NCI-H2029 (cell line): ENCODE measurements around the gene MLX.
"Not testable (repeated sequence)": the region's sequence is repeated elsewhere in the genome, so short reads cannot be mapped to it uniquely, and the experiment has no call there.

Experiments
- DNase-seq: peaks from one replicate; lab custom pipeline; 2025; lab: John Stamatoyannopoulos, UW

Gene MLX

DNA sequence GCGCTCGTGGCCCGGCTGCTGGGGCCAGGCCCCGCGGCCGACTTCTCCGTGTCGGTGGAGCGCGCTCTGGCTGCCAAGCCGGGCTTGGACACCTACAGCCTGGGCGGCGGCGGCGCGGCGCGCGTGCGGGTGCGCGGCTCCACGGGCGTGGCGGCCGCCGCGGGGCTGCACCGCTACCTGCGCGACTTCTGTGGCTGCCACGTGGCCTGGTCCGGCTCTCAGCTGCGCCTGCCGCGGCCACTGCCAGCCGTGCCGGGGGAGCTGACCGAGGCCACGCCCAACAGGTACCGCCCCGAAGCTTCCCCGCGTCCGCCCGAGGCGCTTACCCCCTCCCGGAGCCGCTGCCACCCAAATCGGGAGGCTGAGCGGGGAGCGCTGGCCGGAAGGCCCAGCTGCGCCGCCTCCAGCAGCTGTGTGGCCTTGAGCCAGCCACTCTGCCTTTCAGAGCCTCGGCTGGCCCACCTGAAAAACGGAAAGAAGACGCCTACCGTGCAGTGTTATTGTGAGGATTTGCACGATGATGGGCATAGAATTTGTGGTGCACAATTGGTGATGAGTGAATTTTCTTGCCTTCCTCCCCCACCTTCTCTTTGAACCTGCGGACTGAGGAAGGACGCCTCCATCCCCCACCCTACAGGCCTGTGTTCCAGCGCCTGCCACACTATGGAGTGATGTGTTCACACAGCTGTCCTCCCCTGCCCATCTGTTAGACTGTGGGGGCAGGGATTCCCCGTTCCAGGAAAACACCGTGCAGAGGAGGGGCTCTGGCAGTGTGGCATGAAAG lies 30.3 kb upstream of the MLX start:
- peak; percentile 78 for DNase-seq

DNA sequence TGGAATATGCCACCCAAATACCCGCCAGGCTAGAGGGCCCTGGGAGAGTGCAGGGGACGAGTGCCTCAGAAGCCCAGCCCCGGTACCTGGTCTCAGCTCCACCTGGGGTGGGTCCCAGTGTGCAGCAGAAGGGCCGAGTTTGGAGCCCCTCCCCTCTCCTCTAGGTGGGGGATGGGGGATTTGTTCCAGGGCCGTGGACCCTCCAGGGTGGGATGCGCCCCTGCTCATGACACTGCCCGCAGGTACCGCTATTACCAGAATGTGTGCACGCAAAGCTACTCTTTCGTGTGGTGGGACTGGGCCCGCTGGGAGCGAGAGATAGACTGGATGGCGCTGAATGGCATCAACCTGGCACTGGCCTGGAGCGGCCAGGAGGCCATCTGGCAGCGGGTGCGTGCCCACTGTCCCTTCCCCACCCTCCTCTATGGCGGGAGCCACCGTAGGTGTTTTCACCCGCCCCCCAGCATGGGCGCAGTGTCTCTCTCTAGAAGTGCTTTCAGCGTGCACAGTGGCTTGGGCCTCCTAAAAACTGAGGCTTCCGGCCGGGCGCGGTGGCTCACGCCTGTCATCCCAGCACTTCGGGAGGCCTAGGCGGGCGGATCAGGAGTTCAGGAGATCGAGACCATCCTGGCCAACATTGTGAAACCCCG lies 29.6 kb upstream of the MLX start:
- no peak for DNase-seq

DNA sequence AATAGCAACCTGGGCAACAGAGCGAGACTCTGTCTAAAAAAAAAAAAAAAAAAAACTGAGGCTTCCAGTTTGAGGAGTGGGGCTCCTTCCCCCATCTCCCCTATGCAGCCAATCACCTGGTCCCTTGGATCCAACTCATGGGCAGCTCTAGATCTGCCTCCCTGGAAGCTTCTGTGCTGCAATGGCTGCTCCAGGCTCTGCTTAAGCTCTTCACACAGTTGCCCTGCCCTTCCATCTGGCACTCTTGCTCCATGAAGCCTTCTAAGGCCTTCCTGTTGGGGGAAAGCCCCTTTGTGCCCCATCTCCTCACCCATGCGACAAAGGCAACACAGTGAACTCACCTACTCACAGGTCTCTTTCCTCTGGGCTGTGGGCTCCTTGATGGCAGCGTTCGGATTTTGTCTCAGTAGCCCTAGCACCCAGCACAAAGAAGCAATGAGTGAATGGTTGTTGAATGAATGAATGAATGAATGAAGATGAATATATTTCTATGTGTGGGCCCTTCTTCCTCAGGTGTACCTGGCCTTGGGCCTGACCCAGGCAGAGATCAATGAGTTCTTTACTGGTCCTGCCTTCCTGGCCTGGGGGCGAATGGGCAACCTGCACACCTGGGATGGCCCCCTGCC lies 29.0 kb upstream of the MLX start:
- no peak for DNase-seq

DNA sequence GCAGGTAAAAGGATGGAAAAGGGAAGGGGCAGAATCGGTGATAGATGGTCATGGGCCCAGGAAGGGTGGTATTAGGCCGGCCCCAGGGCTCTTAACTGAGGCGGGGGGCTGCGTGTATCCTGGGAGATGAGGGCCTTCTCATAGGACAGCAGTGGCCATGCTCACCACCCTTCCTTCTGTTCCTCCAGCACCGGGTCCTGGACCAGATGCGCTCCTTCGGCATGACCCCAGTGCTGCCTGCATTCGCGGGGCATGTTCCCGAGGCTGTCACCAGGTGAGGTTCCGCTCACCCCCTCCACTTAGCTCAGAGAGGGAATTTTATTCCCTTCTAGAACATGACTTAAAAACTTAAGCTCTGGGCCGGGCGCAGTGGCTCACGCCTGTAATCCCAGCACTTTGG lies 28.4 kb upstream of the MLX start:
- no peak for DNase-seq

DNA sequence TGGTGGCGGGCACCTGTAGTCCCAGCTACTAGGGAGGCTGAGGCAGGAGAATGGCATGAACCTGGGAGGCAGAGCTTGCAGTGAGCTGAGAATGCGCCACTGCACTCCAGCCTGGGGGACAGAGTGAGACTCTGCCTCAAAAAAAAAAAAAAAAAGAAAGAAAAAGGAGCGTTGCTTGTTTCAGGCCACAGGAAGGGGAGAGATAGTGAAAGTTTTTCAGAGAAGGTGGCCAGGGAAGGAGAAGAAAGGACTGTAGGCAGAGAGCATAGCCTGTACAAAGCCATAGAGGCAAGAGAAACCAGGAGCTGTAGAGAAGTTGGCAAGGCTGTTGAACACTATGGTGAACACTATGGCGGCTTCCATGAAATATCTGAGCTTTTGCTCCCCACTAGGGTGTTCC lies 26.3 kb upstream of the MLX start:
- DNase-seq = not testable (repeated sequence)

DNA sequence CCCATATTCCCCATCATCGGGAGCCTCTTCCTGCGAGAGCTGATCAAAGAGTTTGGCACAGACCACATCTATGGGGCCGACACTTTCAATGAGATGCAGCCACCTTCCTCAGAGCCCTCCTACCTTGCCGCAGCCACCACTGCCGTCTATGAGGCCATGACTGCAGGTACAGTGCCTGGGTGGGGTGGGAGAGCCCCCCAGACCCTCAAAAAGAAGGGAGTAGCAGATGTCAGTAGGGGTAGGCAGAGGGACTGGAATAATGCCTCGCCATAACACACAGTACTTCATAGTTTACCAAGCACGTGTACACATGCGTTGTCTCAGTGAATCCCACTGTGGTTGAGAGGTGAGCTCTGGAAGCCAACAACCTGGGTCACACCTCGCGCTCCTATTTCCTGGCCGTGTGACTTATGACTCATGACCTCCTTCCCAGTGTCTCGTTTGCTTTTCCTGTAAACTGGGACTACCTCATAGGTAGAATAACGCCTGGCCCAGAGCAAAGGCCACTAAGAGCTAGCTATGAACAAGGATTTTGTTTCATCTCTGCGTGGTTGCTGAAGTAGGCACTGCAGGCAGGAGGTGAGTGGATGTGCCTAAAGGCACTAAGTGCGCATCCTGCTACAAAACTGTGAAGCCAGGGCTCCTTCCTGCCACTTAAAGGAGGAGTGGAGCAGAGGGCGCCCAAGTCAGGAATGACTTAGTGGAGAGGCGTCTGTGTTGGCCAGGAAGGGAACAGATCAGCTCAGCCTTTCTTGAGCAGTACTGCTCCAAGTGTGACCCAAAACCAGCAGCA lies 25.7 kb upstream of the MLX start:
- peak; percentile 24 for DNase-seq

DNA sequence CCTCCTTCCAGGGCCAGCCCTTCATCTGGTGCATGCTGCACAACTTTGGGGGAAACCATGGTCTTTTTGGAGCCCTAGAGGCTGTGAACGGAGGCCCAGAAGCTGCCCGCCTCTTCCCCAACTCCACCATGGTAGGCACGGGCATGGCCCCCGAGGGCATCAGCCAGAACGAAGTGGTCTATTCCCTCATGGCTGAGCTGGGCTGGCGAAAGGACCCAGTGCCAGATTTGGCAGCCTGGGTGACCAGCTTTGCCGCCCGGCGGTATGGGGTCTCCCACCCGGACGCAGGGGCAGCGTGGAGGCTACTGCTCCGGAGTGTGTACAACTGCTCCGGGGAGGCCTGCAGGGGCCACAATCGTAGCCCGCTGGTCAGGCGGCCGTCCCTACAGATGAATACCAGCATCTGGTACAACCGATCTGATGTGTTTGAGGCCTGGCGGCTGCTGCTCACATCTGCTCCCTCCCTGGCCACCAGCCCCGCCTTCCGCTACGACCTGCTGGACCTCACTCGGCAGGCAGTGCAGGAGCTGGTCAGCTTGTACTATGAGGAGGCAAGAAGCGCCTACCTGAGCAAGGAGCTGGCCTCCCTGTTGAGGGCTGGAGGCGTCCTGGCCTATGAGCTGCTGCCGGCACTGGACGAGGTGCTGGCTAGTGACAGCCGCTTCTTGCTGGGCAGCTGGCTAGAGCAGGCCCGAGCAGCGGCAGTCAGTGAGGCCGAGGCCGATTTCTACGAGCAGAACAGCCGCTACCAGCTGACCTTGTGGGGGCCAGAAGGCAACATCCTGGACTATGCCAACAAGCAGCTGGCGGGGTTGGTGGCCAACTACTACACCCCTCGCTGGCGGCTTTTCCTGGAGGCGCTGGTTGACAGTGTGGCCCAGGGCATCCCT lies 23.5 kb upstream of the MLX start:
- no peak for DNase-seq

DNA sequence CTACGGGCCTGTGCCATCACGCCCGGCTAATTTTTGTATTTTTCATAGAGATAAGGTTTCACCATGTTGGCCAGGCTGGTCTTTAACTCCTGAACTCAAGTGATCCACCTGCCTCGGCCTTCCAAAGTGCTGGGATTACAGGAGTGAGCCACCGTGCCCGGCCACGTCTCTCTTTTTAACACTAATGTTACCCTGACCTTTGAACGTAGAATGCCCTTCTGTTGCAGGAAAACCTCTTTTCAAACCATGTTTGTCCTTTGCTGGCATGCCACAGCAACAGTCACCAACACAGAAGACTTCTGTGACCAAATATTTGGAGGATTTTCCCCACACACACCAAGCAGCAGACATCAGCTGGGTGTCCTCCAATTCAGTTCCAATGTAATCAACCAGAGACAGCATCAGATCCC lies 22.0 kb upstream of the MLX start:
- DNase-seq = no peak

DNA sequence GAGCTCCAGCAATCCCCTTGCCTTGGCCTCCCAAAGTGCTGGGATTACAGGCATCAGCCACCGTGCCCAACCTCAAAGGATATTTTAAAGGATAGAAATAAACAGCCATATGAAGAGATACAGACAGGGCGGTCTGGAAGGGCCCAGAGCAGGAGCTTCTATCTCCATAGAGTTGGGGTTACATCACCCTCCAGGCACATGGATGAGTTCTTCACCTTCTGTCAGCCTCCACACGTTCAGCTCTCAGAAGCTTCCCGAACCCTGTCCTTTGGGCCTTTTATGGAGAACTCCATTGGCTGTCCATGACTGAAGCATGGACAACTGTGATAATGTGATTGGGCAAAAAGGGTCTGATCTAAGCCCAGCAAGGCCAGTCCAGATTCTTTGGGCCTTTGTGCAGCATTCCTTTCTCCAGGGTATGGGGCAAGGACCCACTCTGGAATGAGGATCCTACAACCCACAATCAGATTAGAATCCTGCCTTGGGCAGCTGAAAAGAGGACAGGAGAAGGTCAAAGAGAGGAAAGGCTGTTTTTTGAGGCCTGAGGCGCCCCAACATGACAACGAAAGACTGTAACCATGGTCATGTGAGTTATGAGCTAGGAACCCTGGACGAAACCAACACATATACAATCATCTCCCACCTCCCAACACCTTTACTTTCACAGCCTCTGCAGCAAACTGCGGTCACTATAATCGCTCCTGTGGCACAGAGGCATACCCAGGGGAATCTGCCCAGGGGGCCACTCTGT lies 21.0 kb upstream of the MLX start:
- not testable (repeated sequence) for DNase-seq

DNA sequence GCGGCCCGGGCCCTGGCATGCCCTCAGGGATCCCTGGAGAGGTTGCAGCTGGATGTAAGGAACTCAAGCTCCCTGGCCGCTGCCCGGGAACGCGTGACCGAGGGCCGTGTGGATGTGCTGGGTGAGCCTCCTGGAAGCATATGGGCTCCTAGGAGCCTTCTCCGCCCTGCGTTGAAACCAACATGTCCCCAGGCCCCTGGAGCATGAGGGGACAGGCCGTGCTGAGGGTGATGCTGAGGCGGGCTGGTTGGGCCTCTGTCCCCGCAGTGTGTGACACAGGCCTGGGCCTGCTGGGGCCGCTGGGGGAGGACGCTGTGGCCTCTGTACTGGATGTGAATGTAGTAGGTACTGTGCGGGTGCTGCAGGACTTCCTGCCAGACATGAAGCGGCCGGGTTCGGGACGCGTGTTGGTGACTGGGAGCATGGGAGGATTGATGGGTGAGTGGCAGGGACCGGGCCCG lies 19.9 kb upstream of the MLX start:
- no peak for DNase-seq

DNA sequence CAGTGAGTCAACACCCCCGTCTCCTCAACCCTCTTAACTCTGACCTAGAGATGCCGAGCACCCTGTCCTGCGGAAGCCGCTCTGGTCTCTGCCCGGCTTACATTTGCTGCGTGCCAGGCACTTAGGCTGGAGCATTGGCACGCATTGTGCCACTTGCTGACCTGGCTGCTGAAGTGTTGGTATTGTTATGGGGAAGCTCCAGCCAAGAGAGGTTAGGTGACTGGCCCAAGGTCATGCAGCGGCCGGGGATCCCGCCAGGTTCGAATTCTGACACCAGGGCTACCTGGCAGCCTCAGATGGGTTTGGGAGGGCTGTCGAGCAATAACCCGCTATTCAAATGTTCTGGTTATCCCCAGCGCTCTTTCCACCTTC lies 19.2 kb upstream of the MLX start:
- DNase-seq = no peak

DNA sequence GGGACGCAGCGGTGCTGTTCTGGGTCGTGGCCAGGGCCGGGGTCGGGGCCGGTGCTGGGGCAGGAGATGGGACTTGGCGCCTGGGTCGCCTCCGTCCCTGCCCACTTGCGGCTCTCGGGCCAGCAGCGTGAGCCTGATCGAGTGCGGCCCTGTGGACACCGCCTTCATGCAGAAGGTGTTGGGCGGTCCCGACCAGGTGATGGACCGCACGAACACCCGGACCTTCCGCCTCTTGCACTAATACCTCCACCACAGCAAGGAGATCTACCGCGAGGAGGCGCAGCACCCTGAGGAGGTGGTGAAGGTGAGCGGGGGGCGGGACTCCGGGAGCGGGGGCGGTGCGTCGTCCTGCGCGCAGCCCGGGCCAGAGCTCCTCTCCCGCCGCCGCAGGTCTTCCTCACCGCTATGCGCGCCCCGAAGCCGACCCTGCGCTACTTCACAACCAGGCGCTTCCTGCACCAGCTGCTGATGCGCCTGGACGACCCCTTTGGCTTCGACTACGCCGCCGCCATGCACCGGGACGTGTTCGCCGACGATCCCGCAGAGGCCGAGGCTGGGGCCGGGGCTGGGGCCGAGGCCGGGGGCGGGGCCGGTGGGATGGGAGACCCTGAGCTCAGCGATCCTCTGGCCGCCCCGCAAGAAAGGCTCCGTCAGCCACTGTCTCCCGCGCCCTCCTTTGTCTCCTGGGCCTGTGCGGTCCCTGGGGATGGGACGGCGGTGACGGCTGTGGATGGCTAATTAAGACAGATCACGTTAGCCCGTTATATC lies 18.6 kb upstream of the MLX start:
- peak; percentile 66 for DNase-seq

DNA sequence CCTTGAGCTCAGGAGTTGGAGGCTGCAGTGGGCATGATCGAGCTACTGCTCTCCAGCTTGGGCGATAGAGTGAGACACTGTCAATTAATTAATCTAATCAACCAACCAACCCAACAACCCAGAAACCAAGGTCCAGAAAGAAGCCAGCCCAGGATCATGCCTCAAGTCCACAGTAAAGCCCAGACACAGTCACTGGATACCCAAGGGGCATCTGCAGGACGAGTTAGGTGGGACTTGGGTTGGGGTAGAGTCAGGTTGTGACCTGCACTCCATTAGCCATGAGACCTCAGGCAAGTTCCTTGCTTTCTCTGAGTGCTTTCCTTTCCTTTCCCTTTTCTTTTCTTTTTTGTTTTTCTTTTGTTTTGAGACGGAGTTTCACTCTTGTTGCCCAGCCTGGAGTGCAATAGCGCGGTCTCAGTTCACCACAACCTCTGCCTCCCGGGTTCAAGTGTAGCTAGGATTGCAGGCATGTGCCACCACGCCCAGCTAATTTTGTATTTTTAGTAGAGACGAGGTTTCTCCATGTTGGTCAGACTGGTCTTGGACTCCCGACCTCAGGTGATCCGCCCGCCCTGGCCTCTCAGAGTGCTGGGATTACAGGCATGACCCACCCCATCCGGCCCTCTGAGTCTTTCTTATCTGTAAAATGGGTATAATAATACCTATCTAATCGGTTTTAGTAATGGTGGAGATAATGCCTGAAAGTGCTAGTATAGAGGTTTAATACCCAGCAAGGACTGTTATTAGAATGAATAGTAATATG lies 17.7 kb upstream of the MLX start:
- no peak for DNase-seq

DNA sequence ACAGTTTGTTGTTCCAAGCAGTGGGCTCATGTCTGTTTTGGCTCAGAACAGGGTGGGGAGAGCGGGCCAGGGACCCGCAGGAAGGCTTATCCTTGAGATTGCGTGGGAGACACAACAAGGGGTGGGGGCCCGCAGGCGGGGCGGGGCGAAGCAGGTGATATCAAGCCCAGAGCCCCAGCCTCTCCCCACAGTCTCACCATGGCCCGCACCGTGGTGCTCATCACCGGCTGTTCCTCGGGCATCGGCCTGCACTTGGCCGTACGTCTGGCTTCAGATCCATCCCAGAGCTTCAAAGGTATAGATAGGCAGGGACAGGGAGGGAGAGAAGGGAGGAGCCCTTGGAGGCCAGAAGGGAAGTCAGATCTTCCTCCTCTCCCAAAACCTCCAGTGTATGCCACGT lies 14.2 kb upstream of the MLX start, which contains the start of gene HSD17B1:
TSS of gene HSD17B1 (plus strand) at position 188 of the 400 bp plus-strand sequence. CDS start at position 199, 11 bp downstream.
- not testable (repeated sequence) for DNase-seq

DNA sequence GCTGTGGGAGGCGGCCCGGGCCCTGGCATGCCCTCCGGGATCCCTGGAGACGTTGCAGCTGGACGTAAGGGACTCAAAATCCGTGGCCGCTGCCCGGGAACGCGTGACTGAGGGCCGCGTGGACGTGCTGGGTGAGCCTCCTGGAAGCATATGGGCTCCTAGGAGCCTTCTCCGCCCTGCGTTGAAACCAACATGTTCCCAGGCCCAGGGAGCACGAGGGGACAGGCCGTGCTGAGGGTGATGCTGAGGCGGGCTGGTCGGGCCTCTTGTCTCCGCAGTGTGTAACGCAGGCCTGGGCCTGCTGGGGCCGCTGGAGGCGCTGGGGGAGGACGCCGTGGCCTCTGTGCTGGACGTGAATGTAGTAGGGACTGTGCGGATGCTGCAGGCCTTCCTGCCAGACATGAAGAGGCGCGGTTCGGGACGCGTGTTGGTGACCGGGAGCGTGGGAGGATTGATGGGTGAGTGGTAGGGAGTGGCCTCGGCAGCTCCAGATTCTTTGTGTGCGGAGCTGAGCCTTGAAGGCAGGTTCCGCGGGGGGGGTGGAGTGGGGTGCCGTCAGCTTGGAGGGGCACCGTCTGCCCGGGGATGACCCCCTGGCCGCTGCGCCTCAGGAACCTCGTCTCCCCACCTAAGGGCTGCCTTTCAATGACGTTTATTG lies 13.6 kb upstream of the MLX start:
- DNase-seq = no peak

DNA sequence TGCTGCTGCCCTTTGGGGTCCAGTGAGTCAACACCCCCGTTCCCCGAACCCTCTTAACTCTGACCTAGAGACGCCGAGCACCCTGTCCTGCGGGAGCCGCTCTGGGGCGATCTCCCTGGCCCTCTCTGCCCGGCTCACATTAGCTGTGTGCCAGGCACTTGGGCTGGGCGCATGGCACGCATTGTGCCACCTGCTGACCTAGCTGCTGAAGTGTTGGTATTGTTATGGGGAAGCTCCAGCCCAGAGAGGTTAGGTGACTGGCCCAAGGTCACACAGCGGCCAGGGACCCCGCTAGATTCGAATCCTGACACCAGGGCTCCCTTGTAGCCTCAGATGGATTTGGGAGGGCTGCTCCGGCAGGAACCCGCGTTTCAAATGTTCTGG lies 13.0 kb upstream of the MLX start:
- no peak for DNase-seq

DNA sequence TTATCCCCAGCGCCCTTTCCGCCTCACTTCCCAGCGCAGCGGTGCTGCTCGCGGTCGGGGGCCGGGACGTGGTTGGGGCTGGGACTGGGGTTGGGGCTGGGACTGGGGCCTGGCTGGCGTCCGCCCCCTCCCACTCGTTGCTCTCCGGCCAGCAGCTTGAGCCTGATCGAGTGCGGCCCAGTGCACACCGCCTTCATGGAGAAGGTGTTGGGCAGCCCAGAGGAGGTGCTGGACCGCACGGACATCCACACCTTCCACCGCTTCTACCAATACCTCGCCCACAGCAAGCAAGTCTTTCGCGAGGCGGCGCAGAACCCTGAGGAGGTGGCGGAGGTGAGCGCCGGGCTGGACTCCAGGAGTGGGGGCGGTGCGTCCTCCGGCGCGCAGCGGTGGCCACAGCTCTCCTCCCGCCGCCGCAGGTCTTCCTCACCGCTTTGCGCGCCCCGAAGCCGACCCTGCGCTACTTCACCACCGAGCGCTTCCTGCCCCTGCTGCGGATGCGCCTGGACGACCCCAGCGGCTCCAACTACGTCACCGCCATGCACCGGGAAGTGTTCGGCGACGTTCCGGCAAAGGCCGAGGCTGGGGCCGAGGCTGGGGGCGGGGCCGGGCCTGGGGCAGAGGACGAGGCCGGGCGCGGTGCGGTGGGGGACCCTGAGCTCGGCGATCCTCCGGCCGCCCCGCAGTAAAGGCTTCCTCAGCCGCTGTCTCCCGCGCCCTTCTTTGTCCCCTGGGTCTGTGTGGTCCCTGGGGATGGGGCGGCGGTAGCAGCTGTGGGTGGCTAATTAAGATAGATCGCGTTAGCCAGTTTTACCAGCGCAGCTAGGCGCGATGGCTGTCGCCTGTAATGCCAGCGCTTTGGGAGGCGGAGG lies 12.4 kb upstream of the MLX start:
- peak; percentile 59 for DNase-seq
